ENCODE results near the gene MLEC. TPM values are rescaled to one million over a fixed set of nuclear protein-coding genes. Genes with fewer than 3 reads are reported as not detected.
"Not testable (repeated sequence)": the region's sequence is repeated elsewhere in the genome, so short reads cannot be mapped to it uniquely, and the experiment has no call there.

The MLEC gene
- total RNA-seq, 1 experiment from 2014 or later = 142 TPM

GRCh38 chr12:120653611-120654010 lies 33.3 kb upstream of the MLEC start:
- Histone ChIP-seq H3K36me3 (replicated peaks; ENCODE audit: control insufficient read depth, insufficient read depth, low read length) (no peaks in the 10 kb centered on the region), H3K27me3 (ENCODE audit: control insufficient read depth, insufficient read depth, low read length) (peaks cover 6% of the 10 kb centered on the region; the same call in 1 of the 2 replicates), H3K4me3 (ENCODE audit: insufficient read depth, low read depth, low read length) (no peak overlapping the region)
- no peak for DNase-seq

GRCh38 chr12:120654656-120655055 lies 32.3 kb upstream of the MLEC start:
- no peaks in the 10 kb centered on the region for H3K36me3 ChIP-seq (replicated peaks; ENCODE audit: control insufficient read depth, insufficient read depth, low read length)
- no peak overlapping the region for H3K4me3 ChIP-seq (ENCODE audit: insufficient read depth, low read depth, low read length)
- peaks cover 2% of the 10 kb centered on the region; the same call in 1 of the 2 replicates for H3K27me3 ChIP-seq (ENCODE audit: control insufficient read depth, insufficient read depth, low read length)
- peak; percentile 29 for DNase-seq

- peak; percentile 38 for DNase-seq
- Histone ChIP-seq H3K4me3 (ENCODE audit: insufficient read depth, low read depth, low read length) (no peak overlapping the region), H3K27me3 (ENCODE audit: control insufficient read depth, insufficient read depth, low read length) (no peaks in the 10 kb centered on the region), H3K36me3 (replicated peaks; ENCODE audit: control insufficient read depth, insufficient read depth, low read length) (no peaks in the 10 kb centered on the region)
Measured at GRCh38 chr12:120656008-120656407, 30.9 kb upstream of the MLEC start.

GRCh38 chr12:120658286-120659150 lies 28.4 kb upstream of the MLEC start:
- no peaks in the 10 kb centered on the region for H3K36me3 ChIP-seq (replicated peaks; ENCODE audit: control insufficient read depth, insufficient read depth, low read length)
- H3K27me3 ChIP-seq (ENCODE audit: control insufficient read depth, insufficient read depth, low read length) = no peaks in the 10 kb centered on the region
- no peak overlapping the region for H3K4me3 ChIP-seq (ENCODE audit: insufficient read depth, low read depth, low read length)
- peak; percentile 33 for DNase-seq

- DNase-seq = peak; percentile 29
Measured at GRCh38 chr12:120659151-120659525, 27.8 kb upstream of the MLEC start.

DNA sequence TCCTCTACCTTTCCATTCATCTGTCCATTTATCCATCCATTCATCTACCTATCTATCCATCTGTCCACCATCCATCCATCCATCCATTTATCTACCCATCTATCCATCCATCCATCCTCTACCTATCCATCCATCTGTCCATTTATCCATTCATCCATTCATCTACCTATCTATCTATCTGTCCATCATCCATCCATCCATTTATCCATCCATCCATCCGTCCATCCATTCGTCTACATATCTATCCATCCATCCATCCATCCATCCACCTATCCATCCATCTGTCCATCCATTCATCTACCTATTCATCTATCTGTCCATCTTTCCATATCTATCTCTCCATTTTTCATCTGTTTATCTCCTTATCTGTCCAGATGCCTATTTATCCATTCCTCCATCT lies 25.5 kb upstream of the MLEC start:
- H3K27me3 ChIP-seq (ENCODE audit: control insufficient read depth, insufficient read depth, low read length) = no peaks in the 10 kb centered on the region

More at GRCh38 chr12:120659151-120659525, 27.8 kb upstream of the MLEC start:
- no peaks in the 10 kb centered on the region for H3K36me3 ChIP-seq (replicated peaks; ENCODE audit: control insufficient read depth, insufficient read depth, low read length)
- no peaks in the 10 kb centered on the region for H3K27me3 ChIP-seq (ENCODE audit: control insufficient read depth, insufficient read depth, low read length)
- H3K4me3 ChIP-seq (ENCODE audit: insufficient read depth, low read depth, low read length) = no peak overlapping the region

GRCh38 chr12:120662879-120663278 lies 24.1 kb upstream of the MLEC start:
- no peak for DNase-seq
- H3K4me3 ChIP-seq (ENCODE audit: insufficient read depth, low read depth, low read length) = no peak overlapping the region
- no peaks in the 10 kb centered on the region for H3K36me3 ChIP-seq (replicated peaks; ENCODE audit: control insufficient read depth, insufficient read depth, low read length)
- no peaks in the 10 kb centered on the region for H3K27me3 ChIP-seq (ENCODE audit: control insufficient read depth, insufficient read depth, low read length)

More for the DNA sequence above, 25.5 kb upstream of the MLEC start:
- Histone ChIP-seq H3K4me3 (ENCODE audit: insufficient read depth, low read depth, low read length) (no peak overlapping the region), H3K36me3 (replicated peaks; ENCODE audit: control insufficient read depth, insufficient read depth, low read length) (no peaks in the 10 kb centered on the region)
- DNase-seq = no peak

DNA sequence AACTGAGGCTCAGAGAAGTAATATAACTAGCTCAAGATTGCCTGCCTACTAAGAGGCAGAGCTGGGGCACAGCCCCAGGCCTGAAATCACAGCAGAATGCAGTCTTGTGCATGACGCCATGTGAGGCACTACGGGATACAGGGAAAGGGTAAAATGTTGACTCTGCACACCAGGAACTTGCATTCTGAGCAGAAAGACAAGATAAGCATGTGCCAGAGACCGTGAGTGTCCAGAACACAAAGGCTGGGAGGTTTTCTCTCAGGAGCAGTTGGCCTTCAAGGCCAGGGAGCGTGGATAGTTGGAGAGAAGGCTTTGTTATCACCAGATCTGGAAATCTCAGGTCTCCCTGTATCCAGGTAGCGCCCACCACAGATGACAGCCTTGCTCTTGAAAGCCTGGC lies 23.2 kb upstream of the MLEC start:
- H3K4me3 ChIP-seq (ENCODE audit: insufficient read depth, low read depth, low read length) = no peak overlapping the region
- H3K27me3 ChIP-seq (ENCODE audit: control insufficient read depth, insufficient read depth, low read length) = no peaks in the 10 kb centered on the region
- DNase-seq = no peak
- H3K36me3 ChIP-seq (replicated peaks; ENCODE audit: control insufficient read depth, insufficient read depth, low read length) = no peaks in the 10 kb centered on the region

- DNase-seq = peak; percentile 72
- Histone ChIP-seq H3K4me3 (ENCODE audit: insufficient read depth, low read depth, low read length) (no peak overlapping the region), H3K27me3 (ENCODE audit: control insufficient read depth, insufficient read depth, low read length) (no peaks in the 10 kb centered on the region), H3K36me3 (replicated peaks; ENCODE audit: control insufficient read depth, insufficient read depth, low read length) (no peaks in the 10 kb centered on the region)
Measured at GRCh38 chr12:120666571-120667390, 20.2 kb upstream of the MLEC start.

DNA sequence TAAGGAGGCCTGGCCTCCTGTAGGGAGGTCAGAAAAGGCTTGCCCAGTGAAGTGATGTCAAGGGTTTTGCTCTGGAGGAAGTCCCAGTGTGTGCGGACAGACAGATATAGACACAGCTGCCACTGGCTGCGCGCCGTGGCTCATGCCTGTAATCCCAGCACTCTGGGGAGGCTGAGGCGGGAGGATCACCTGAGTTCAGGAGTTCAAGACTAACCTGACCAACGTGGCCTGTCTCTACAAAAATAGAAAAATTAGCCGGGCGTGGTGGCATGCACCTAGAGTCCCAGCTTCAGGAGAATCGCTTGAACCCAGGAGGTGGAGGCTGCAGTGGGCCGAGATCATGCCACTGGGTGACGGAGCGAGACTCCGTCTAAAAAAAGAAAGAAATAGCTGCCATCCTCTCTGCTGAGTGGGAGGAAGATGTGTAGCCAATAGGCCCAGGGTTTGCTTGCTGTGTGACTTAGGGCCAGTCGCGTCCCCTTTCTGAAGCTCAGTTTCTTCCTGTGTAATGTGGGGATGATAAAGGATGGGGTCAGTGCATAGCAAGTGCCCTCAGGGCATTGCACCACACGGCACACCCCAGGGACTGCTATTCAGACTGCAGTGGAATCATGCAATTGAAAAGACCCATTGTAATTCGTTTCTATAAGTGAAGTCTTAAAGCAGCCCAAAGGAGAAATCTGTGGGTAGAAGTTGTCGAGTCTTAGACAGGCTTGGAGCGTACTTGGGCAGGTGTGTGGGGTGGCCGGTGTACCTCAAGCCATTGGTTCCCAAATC lies 18.7 kb upstream of the MLEC start:
- H3K27me3 ChIP-seq (ENCODE audit: control insufficient read depth, insufficient read depth, low read length) = no peaks in the 10 kb centered on the region
- no peaks in the 10 kb centered on the region for H3K36me3 ChIP-seq (replicated peaks; ENCODE audit: control insufficient read depth, insufficient read depth, low read length)
- peak; percentile 80 for DNase-seq
- H3K4me3 ChIP-seq (ENCODE audit: insufficient read depth, low read depth, low read length) = no peak overlapping the region

- DNase-seq = peak; percentile 78
Measured at GRCh38 chr12:120668868-120669840, 17.8 kb upstream of the MLEC start.

DNA sequence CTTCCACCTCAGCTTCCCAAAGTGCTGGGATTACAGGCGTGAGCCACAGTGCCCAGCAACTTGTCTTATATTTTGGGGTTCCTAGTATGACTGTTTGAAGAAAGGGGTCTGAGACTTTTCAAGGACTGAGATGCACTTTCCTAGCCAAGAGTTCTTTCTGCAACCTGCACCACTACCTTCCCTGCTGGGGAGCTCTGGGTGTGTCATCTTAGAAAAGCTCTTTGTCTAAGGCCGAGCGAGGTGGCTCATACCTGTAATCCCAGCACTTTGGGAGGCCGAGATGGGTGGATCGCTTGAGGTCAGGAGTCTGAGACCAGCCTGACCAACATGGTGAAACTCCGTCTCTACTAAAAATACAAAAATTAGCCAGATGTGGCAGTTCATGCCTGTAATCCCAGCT lies 16.7 kb upstream of the MLEC start:
- not testable (repeated sequence) for H3K36me3 ChIP-seq (replicated peaks; ENCODE audit: control insufficient read depth, insufficient read depth, low read length); H3K27me3 ChIP-seq (ENCODE audit: control insufficient read depth, insufficient read depth, low read length); DNase-seq; H3K4me3 ChIP-seq (ENCODE audit: insufficient read depth, low read depth, low read length)

More at GRCh38 chr12:120668868-120669840, 17.8 kb upstream of the MLEC start:
- Histone ChIP-seq H3K4me3 (ENCODE audit: insufficient read depth, low read depth, low read length) (peak overlapping the region; percentile 10; the same call in 1 of the 2 replicates), H3K27me3 (ENCODE audit: control insufficient read depth, insufficient read depth, low read length) (no peaks in the 10 kb centered on the region), H3K36me3 (replicated peaks; ENCODE audit: control insufficient read depth, insufficient read depth, low read length) (no peaks in the 10 kb centered on the region)

DNA sequence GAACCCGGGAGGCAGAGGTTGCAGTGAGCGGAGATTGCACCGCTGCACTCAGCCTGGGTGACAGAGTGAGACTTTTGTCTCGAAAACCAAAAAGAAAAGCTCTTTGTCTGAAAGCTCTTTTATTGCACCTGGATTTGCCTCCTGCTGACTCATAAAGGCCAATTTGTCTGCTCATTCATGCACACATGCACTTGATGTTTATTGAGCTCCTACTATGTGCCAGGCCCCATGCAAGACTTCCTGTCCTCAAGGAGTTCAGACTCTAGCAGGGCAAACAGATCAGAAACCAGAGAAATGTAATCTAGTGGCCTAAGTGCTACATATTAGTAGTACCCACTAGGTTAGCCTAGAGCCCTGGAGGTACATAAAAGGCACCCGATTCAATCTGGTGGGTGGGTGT lies 16.3 kb upstream of the MLEC start:
- H3K27me3 ChIP-seq (ENCODE audit: control insufficient read depth, insufficient read depth, low read length) = no peaks in the 10 kb centered on the region
- no peak overlapping the region for H3K4me3 ChIP-seq (ENCODE audit: insufficient read depth, low read depth, low read length)
- DNase-seq = no peak
- no peaks in the 10 kb centered on the region for H3K36me3 ChIP-seq (replicated peaks; ENCODE audit: control insufficient read depth, insufficient read depth, low read length)

All from H7 (cell line).